EH (cell line): ENCODE measurements around the gene FCER2.
"Not testable (repeated sequence)": the region's sequence is repeated elsewhere in the genome, so short reads cannot be mapped to it uniquely, and the experiment has no call there.

ENCODE experiments used
- DNase-seq: peaks from one replicate; pipeline ENCODE4 v3.0.0-alpha.2; 2015; ENCODE audit warnings: low read depth

The FCER2 gene

GRCh38 chr19:7645656-7646425, 56.1 kb downstream of the FCER2 start:
- DNase-seq, result no peak

- DNase-seq, result no peak
These were observed 56.8 kb downstream of the FCER2 start for GRCh38 chr19:7645163-7645562.

GRCh38 chr19:7644550-7644877, 57.4 kb downstream of the FCER2 start:
- no peak for DNase-seq

- DNase-seq, result not testable (repeated sequence)
These were observed 58.0 kb downstream of the FCER2 start for GRCh38 chr19:7643629-7644549.

GRCh38 chr19:7643031-7643415, 58.9 kb downstream of the FCER2 start:
- no peak for DNase-seq

GRCh38 chr19:7642295-7643030, 59.5 kb downstream of the FCER2 start:
- DNase-seq, result no peak

GRCh38 chr19:7641290-7642276, 60.3 kb downstream of the FCER2 start:
- DNase-seq, result no peak

- no peak for DNase-seq
These were observed 61.1 kb downstream of the FCER2 start for GRCh38 chr19:7640803-7641202.

GRCh38 chr19:7639863-7640348, 62.0 kb downstream of the FCER2 start:
- no peak for DNase-seq

- DNase-seq, result no peak
These were observed 63.0 kb downstream of the FCER2 start for GRCh38 chr19:7638802-7639465.
